ENCODE results near the gene CAPRIN1. TPM values are rescaled to one million over a fixed set of nuclear protein-coding genes. Genes with fewer than 3 reads are reported as not detected.

The CAPRIN1 gene
- total RNA-seq, 1 donor from 2014 or later: 191 TPM

GRCh38 chr11:34135439-34135838 is 83.9 kb downstream of the CAPRIN1 start:
- H3K36me3 ChIP-seq (ENCODE audit: control insufficient read depth, insufficient read depth, low read length): peaks cover 3% of the 10 kb centered on the region
- H3K4me3 ChIP-seq (ENCODE audit: low read depth, low read length): no peak overlapping the region
- TF ChIP-seq CTCF (IDR thresholded peaks at IDR 0.05; ENCODE audit: insufficient read depth, low read length, poor library complexity, severe bottlenecking): no peak
- DNase-seq (ENCODE audit: low read depth): no peak
- H3K27me3 ChIP-seq (ENCODE audit: control insufficient read depth, insufficient read depth, low read length): no peaks in the 10 kb centered on the region

GRCh38 chr11:34136420-34136819 is 84.9 kb downstream of the CAPRIN1 start:
- no peak overlapping the region for H3K4me3 ChIP-seq (ENCODE audit: low read depth, low read length)
- peaks cover 3% of the 10 kb centered on the region for H3K36me3 ChIP-seq (ENCODE audit: control insufficient read depth, insufficient read depth, low read length)
- H3K27me3 ChIP-seq (ENCODE audit: control insufficient read depth, insufficient read depth, low read length): no peaks in the 10 kb centered on the region
- no peak for TF ChIP-seq CTCF (IDR thresholded peaks at IDR 0.05; ENCODE audit: insufficient read depth, low read length, poor library complexity, severe bottlenecking)
- no peak for DNase-seq (ENCODE audit: low read depth)

- peaks cover 3% of the 10 kb centered on the region for H3K36me3 ChIP-seq (ENCODE audit: control insufficient read depth, insufficient read depth, low read length)
- no peak overlapping the region for H3K4me3 ChIP-seq (ENCODE audit: low read depth, low read length)
- TF ChIP-seq CTCF (IDR thresholded peaks at IDR 0.05; ENCODE audit: insufficient read depth, low read length, poor library complexity, severe bottlenecking): no peak
- DNase-seq (ENCODE audit: low read depth): no peak
- H3K27me3 ChIP-seq (ENCODE audit: control insufficient read depth, insufficient read depth, low read length): no peaks in the 10 kb centered on the region
These were observed 87.8 kb downstream of the CAPRIN1 start for GRCh38 chr11:34139346-34139745.

- TF ChIP-seq CTCF (IDR thresholded peaks at IDR 0.05; ENCODE audit: insufficient read depth, low read length, poor library complexity, severe bottlenecking): no peak
- no peaks in the 10 kb centered on the region for H3K27me3 ChIP-seq (ENCODE audit: control insufficient read depth, insufficient read depth, low read length)
- H3K4me3 ChIP-seq (ENCODE audit: low read depth, low read length): no peak overlapping the region
- H3K36me3 ChIP-seq (ENCODE audit: control insufficient read depth, insufficient read depth, low read length): peaks cover 3% of the 10 kb centered on the region
- no peak for DNase-seq (ENCODE audit: low read depth)
These were observed 88.6 kb downstream of the CAPRIN1 start for GRCh38 chr11:34140149-34140548.

GRCh38 chr11:34143048-34143447 is 91.5 kb downstream of the CAPRIN1 start:
- peaks cover 3% of the 10 kb centered on the region for H3K36me3 ChIP-seq (ENCODE audit: control insufficient read depth, insufficient read depth, low read length)
- no peak for TF ChIP-seq CTCF (IDR thresholded peaks at IDR 0.05; ENCODE audit: insufficient read depth, low read length, poor library complexity, severe bottlenecking)
- DNase-seq (ENCODE audit: low read depth): no peak

GRCh38 chr11:34145073-34145472 is 93.5 kb downstream of the CAPRIN1 start:
- H3K4me3 ChIP-seq (ENCODE audit: low read depth, low read length): no peak overlapping the region
- TF ChIP-seq CTCF (IDR thresholded peaks at IDR 0.05; ENCODE audit: insufficient read depth, low read length, poor library complexity, severe bottlenecking): no peak
- no peaks in the 10 kb centered on the region for H3K27me3 ChIP-seq (ENCODE audit: control insufficient read depth, insufficient read depth, low read length)
- no peaks in the 10 kb centered on the region for H3K36me3 ChIP-seq (ENCODE audit: control insufficient read depth, insufficient read depth, low read length)
- no peak for DNase-seq (ENCODE audit: low read depth)

More at GRCh38 chr11:34143048-34143447, 91.5 kb downstream of the CAPRIN1 start:
- Histone ChIP-seq H3K4me3 (ENCODE audit: low read depth, low read length) (no peak overlapping the region), H3K27me3 (ENCODE audit: control insufficient read depth, insufficient read depth, low read length) (no peaks in the 10 kb centered on the region)

Data from kidney epithelial cell (primary cell).